Measurements from ENCODE around the gene TRAPPC6A. TPM values are rescaled to one million over a fixed set of nuclear protein-coding genes. Genes with fewer than 3 reads are reported as not detected.
A peak's percentile ranks its signal among the peaks of the same experiment; 100 is the strongest.

TRAPPC6A gene
- total and polyA plus RNA-seq, 2 of the 13 experiments (the other 11 are each of a cell fraction or from before 2014, with no cell fraction given): 6.5 to 21.0 TPM

DNA sequence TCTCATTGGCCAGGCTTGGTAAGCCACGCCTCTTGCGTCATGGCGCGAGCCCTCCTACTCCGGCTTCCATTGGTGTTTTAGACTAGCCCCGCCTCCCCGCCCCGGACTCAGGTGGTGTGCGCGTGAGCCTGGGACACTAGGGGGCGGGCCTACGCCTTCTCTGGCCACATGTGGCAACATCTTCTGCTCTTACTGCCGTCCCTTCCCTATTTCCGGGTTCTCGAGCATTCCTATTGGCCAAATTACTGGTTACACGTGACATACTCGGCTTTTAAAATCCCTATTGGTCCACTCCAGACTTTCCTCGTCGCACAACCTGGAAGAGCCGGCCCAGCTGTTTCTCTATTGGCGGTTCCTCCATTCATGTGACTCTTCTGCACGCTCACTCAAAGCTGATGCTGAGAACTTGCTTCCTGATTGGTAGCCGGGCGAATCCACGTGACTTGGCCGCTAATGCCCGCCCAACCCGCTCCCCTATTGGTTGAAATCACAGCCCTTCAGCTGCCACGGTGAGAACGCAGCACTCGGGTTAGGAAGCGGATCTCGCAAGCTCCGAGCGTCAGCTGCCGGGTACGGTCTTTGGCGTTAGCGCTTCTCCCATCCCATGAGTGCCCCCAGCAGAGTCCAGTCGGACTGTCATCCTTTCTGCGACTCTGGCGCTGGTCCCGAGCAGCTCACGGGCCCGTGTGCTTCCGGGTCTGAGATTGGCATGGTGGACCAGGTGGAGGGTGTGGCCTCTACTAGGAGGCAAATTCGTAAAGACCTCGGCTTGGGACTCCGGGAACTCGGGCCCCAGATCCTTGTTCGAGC, 430 bp upstream of the TRAPPC6A start, which contains the start of gene BLOC1S3 (continued):
- no peak; the same call in 1 of the 2 replicates for TF ChIP-seq ZBTB20 (CRISPR knock-in tag; IDR thresholded peaks at IDR 0.05; ENCODE audit: borderline replicate concordance, low read depth)
- TF ChIP-seq SUZ12 (IDR thresholded peaks at IDR 0.05; ENCODE audit: low read depth, low read length): no peak
- TF ChIP-seq GLI4 (CRISPR knock-in tag; IDR thresholded peaks at IDR 0.05; ENCODE audit: borderline replicate concordance): no peak
- TF ChIP-seq, protein P1, sequence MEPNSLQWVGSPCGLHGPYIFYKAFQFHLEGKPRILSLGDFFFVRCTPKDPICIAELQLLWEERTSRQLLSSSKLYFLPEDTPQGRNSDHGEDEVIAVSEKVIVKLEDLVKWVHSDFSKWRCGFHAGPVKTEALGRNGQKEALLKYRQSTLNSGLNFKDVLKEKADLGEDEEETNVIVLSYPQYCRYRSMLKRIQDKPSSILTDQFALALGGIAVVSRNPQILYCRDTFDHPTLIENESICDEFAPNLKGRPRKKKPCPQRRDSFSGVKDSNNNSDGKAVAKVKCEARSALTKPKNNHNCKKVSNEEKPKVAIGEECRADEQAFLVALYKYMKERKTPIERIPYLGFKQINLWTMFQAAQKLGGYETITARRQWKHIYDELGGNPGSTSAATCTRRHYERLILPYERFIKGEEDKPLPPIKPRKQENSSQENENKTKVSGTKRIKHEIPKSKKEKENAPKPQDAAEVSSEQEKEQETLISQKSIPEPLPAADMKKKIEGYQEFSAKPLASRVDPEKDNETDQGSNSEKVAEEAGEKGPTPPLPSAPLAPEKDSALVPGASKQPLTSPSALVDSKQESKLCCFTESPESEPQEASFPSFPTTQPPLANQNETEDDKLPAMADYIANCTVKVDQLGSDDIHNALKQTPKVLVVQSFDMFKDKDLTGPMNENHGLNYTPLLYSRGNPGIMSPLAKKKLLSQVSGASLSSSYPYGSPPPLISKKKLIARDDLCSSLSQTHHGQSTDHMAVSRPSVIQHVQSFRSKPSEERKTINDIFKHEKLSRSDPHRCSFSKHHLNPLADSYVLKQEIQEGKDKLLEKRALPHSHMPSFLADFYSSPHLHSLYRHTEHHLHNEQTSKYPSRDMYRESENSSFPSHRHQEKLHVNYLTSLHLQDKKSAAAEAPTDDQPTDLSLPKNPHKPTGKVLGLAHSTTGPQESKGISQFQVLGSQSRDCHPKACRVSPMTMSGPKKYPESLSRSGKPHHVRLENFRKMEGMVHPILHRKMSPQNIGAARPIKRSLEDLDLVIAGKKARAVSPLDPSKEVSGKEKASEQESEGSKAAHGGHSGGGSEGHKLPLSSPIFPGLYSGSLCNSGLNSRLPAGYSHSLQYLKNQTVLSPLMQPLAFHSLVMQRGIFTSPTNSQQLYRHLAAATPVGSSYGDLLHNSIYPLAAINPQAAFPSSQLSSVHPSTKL (CRISPR knock-in tag; IDR thresholded peaks at IDR 0.05): no peak; the same call in 1 of the 2 replicates
- TF ChIP-seq ZMAT3 (CRISPR knock-in tag; conservative IDR thresholded peaks at IDR 0.05): 0 out of 2 replicates have a peak, but pooled peaks have one; percentile 61
- no peak for TF ChIP-seq GFI1 (CRISPR knock-in tag; IDR thresholded peaks at IDR 0.05; ENCODE audit: borderline replicate concordance)
- no peak for TF ChIP-seq ZSCAN21 (CRISPR knock-in tag; IDR thresholded peaks at IDR 0.05; ENCODE audit: borderline replicate concordance)
- TF ChIP-seq ZNF558 (CRISPR knock-in tag; IDR thresholded peaks at IDR 0.05; ENCODE audit: borderline replicate concordance): no peak
- no peak for TF ChIP-seq ZSCAN12 (CRISPR knock-in tag; IDR thresholded peaks at IDR 0.05)
- TF ChIP-seq FOXK2 (IDR thresholded peaks at IDR 0.05): peak; percentile 93
- peak; percentile 91 for TF ChIP-seq NFYC (CRISPR knock-in tag; IDR thresholded peaks at IDR 0.05)
- TF ChIP-seq, protein P2, sequence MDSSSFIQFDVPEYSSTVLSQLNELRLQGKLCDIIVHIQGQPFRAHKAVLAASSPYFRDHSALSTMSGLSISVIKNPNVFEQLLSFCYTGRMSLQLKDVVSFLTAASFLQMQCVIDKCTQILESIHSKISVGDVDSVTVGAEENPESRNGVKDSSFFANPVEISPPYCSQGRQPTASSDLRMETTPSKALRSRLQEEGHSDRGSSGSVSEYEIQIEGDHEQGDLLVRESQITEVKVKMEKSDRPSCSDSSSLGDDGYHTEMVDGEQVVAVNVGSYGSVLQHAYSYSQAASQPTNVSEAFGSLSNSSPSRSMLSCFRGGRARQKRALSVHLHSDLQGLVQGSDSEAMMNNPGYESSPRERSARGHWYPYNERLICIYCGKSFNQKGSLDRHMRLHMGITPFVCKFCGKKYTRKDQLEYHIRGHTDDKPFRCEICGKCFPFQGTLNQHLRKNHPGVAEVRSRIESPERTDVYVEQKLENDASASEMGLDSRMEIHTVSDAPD (CRISPR knock-in tag; IDR thresholded peaks at IDR 0.05): no peak
- TF ChIP-seq ZNF207 (IDR thresholded peaks at IDR 0.05; ENCODE audit: borderline replicate concordance): no peak
- TF ChIP-seq U2AF1 (optimal IDR thresholded peaks at IDR 0.05; ENCODE audit: low read depth, low read length): no peak
- no peak for TF ChIP-seq PLSCR1 (CRISPR knock-in tag; IDR thresholded peaks at IDR 0.05; ENCODE audit: borderline replicate concordance)
- TF ChIP-seq ELF3 (CRISPR knock-in tag; IDR thresholded peaks at IDR 0.05): peak; percentile 58; the same call in 1 of the 2 replicates
- TF ChIP-seq EZH2 (conservative IDR thresholded peaks at IDR 0.05; ENCODE audit: low read depth, low read length): no peak
- no peak for TF ChIP-seq CBX5 (CRISPR knock-in tag; IDR thresholded peaks at IDR 0.05; ENCODE audit: borderline replicate concordance)
- no peak for TF ChIP-seq SNAPC5 (CRISPR knock-in tag; IDR thresholded peaks at IDR 0.05; ENCODE audit: borderline replicate concordance)
- TF ChIP-seq ZNF703 (CRISPR knock-in tag; IDR thresholded peaks at IDR 0.05; ENCODE audit: borderline replicate concordance): no peak
- TF ChIP-seq NFE2L1 (CRISPR knock-in tag; IDR thresholded peaks at IDR 0.05; ENCODE audit: borderline replicate concordance): no peak
- TF ChIP-seq CENPBD1 (CRISPR knock-in tag; IDR thresholded peaks at IDR 0.05; ENCODE audit: borderline replicate concordance, low read depth): no peak

Measured in HepG2 (cell line).